Urinary bladder (tissue), 4 donors: Measurements from ENCODE around the gene STK4. TPM values are rescaled to one million over a fixed set of nuclear protein-coding genes. Genes with fewer than 3 reads are reported as not detected.
"Not testable (repeated sequence)": the region's sequence is repeated elsewhere in the genome, so short reads cannot be mapped to it uniquely, and the experiment has no call there.

Source experiments
- DNase-seq: peaks from one replicate; pipeline ENCODE4 v3.0.0-alpha.2; 2015; ENCODE audit errors: extremely low spot score
- H3K27ac ChIP-seq: one replicate; pipeline ENCODE4 v1.5.1; 2013; ENCODE audit warnings: low read depth, mild to moderate bottlenecking, moderate library complexity
- H3K36me3 ChIP-seq: one replicate; pipeline ENCODE4 v1.6.1; 2013; ENCODE audit warnings: mild to moderate bottlenecking, moderate library complexity; ENCODE audit not compliant: insufficient read depth
- H3K4me1 ChIP-seq: one replicate; pipeline ENCODE4 v1.6.1; 2013; ENCODE audit warnings: mild to moderate bottlenecking, moderate library complexity; ENCODE audit not compliant: insufficient read depth
- H3K4me3 ChIP-seq: one replicate; pipeline ENCODE4 v1.5.1; 2013; ENCODE audit warnings: low read depth, low read length
- WGBS: extraction: QIAGEN DNeasy Blood & Tissue Kit; methylation state at CpG from one replicate; pipeline ENCODE4 v1.1.7; 2013; 5-methylcytosine and 5-hydroxymethylcytosine counted together
- polyA plus RNA-seq: library from polyadenylated mRNA; stranded (reverse); fragments of 200-250 nt; gene quantifications from one replicate; pipeline ENCODE4 v1.2.3, GENCODE V29; 2013
- total RNA-seq: library from RNA; depleted of rRNA; stranded (reverse); fragments of >200 nt; gene quantifications from one replicate; pipeline ENCODE4 v1.2.3, GENCODE V29; 2014
- donor health status: healthy with polysubstance abuse.
- donor health status: healthy.

The STK4 gene
- total and polyA plus RNA-seq, 2 donors: 11.6 to 37.5 TPM

- H3K36me3 ChIP-seq: no peaks in the 10 kb centered on the region
- H3K27ac ChIP-seq: no peak overlapping the region
- H3K4me1 ChIP-seq: no peaks in the 10 kb centered on the region
- H3K4me3 ChIP-seq: no peak overlapping the region
- no peak for DNase-seq
- 80% methylated on average over 4 of the region's 4 CpGs for WGBS
Measured at GRCh38 chr20:45014671-45015415, 48.5 kb downstream of the STK4 start.

- peak; percentile 29 for DNase-seq
- Histone ChIP-seq H3K36me3 (no peaks in the 10 kb centered on the region), H3K4me1 (no peaks in the 10 kb centered on the region), H3K4me3 (no peak overlapping the region), H3K27ac (no peak overlapping the region)
- 24% methylated on average over 5 of the region's 5 CpGs for WGBS
Measured at GRCh38 chr20:45016089-45016671, 49.9 kb downstream of the STK4 start.

GRCh38 chr20:45017281-45017680 lies 51.0 kb downstream of the STK4 start:
- H3K4me3 ChIP-seq: no peak overlapping the region
- DNase-seq: no peak
- WGBS: 96% methylated on average over 5 of the region's 5 CpGs

GRCh38 chr20:45017857-45018256 lies 51.5 kb downstream of the STK4 start:
- Histone ChIP-seq H3K36me3 (no peaks in the 10 kb centered on the region), H3K27ac (no peak overlapping the region), H3K4me3 (no peak overlapping the region), H3K4me1 (no peaks in the 10 kb centered on the region)
- no peak for DNase-seq

More at GRCh38 chr20:45017281-45017680, 51.0 kb downstream of the STK4 start:
- Histone ChIP-seq H3K4me1 (no peaks in the 10 kb centered on the region), H3K36me3 (no peaks in the 10 kb centered on the region), H3K27ac (no peak overlapping the region)

GRCh38 chr20:45019027-45019761 lies 52.9 kb downstream of the STK4 start:
- no peaks in the 10 kb centered on the region for H3K36me3 ChIP-seq
- WGBS: 84% methylated on average over 4 of the region's 4 CpGs
- H3K27ac ChIP-seq: no peak overlapping the region
- no peak for DNase-seq
- H3K4me1 ChIP-seq: no peaks in the 10 kb centered on the region
- no peak overlapping the region for H3K4me3 ChIP-seq

GRCh38 chr20:45019762-45020123 lies 53.4 kb downstream of the STK4 start:
- Histone ChIP-seq H3K27ac (no peak overlapping the region), H3K4me1 (no peaks in the 10 kb centered on the region), H3K4me3 (no peak overlapping the region), H3K36me3 (no peaks in the 10 kb centered on the region)
- no peak for DNase-seq
- 66% methylated on average over 1 of the region's 1 CpG for WGBS

GRCh38 chr20:45020236-45020886 lies 54.0 kb downstream of the STK4 start:
- Histone ChIP-seq H3K36me3 (peaks cover 2% of the 10 kb centered on the region), H3K27ac (no peak overlapping the region), H3K4me3 (no peak overlapping the region), H3K4me1 (no peaks in the 10 kb centered on the region)
- WGBS: 69% methylated on average over 3 of the region's 3 CpGs
- no peak for DNase-seq

GRCh38 chr20:45021631-45022030 lies 55.3 kb downstream of the STK4 start:
- H3K4me3 ChIP-seq: no peak overlapping the region
- 19% methylated on average over 2 of the region's 2 CpGs for WGBS
- H3K27ac ChIP-seq: no peak overlapping the region
- H3K4me1 ChIP-seq: no peaks in the 10 kb centered on the region
- no peak for DNase-seq
- peaks cover 2% of the 10 kb centered on the region for H3K36me3 ChIP-seq

- not testable (repeated sequence) for H3K27ac ChIP-seq, H3K36me3 ChIP-seq, DNase-seq, H3K4me1 ChIP-seq, H3K4me3 ChIP-seq
- 94% methylated on average over 2 of the region's 2 CpGs for WGBS
Measured at GRCh38 chr20:45023140-45023539, 56.8 kb downstream of the STK4 start.

- no peak overlapping the region for H3K27ac ChIP-seq
- DNase-seq: no peak
- H3K36me3 ChIP-seq: peaks cover 2% of the 10 kb centered on the region
- WGBS: 92% methylated on average over 6 of the region's 6 CpGs
- H3K4me3 ChIP-seq: no peak overlapping the region
- no peaks in the 10 kb centered on the region for H3K4me1 ChIP-seq
Measured at GRCh38 chr20:45028424-45029136, 62.3 kb downstream of the STK4 start.

GRCh38 chr20:45029884-45030283 lies 63.6 kb downstream of the STK4 start:
- Histone ChIP-seq H3K4me1 (no peaks in the 10 kb centered on the region), H3K36me3 (peaks cover 2% of the 10 kb centered on the region), H3K4me3 (no peak overlapping the region), H3K27ac (no peak overlapping the region)
- no peak for DNase-seq
- 99% methylated on average over 3 of the region's 3 CpGs for WGBS

GRCh38 chr20:45032276-45032675 lies 66.0 kb downstream of the STK4 start:
- no peak for DNase-seq
- H3K4me1 ChIP-seq: no peaks in the 10 kb centered on the region
- no peaks in the 10 kb centered on the region for H3K36me3 ChIP-seq
- no peak overlapping the region for H3K4me3 ChIP-seq
- WGBS: 88% methylated on average over 2 of the region's 2 CpGs
- no peak overlapping the region for H3K27ac ChIP-seq

GRCh38 chr20:45032781-45033180 lies 66.5 kb downstream of the STK4 start:
- H3K4me3 ChIP-seq: no peak overlapping the region
- no peaks in the 10 kb centered on the region for H3K36me3 ChIP-seq
- no peak for DNase-seq
- 89% methylated on average over 3 of the region's 3 CpGs for WGBS
- H3K27ac ChIP-seq: no peak overlapping the region
- H3K4me1 ChIP-seq: no peaks in the 10 kb centered on the region
